ENCODE results near the gene NALF2.

The NALF2 gene

DNA sequence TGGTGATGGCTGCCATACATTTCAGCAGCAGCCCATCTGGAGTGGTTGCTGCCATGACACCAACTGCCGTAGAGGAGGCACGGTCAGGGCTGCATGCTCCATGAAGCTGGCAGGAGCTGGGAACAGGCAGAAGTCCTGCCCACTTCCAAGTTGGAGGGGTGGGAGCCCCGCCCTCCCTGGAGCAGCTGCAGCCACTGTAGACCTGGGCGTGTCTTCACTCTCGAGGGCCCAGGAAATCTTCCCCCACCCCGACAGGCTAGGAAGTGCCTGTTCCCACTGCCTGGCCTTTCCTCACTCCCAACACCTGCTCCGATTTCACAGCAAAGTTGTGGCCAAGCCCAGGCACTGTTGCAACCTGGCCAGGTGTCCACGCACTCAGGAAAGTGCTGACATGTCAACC is 42.3 kb downstream of the NALF2 start:
- no peaks in the 10 kb centered on the region for H3K27me3 ChIP-seq (ENCODE audit: insufficient read depth, low read length, poor library complexity, severe bottlenecking)
- H3K9me2 ChIP-seq (replicated peaks; ENCODE audit: low read depth, low read length) = no peaks in the 10 kb centered on the region
- H3K36me3 ChIP-seq (ENCODE audit: insufficient read depth, low read length) = no peaks in the 10 kb centered on the region
- H3K4me2 ChIP-seq (ENCODE audit: low read depth, low read length, poor library complexity, severe bottlenecking) = no peak overlapping the region
- TF ChIP-seq, protein P1, sequence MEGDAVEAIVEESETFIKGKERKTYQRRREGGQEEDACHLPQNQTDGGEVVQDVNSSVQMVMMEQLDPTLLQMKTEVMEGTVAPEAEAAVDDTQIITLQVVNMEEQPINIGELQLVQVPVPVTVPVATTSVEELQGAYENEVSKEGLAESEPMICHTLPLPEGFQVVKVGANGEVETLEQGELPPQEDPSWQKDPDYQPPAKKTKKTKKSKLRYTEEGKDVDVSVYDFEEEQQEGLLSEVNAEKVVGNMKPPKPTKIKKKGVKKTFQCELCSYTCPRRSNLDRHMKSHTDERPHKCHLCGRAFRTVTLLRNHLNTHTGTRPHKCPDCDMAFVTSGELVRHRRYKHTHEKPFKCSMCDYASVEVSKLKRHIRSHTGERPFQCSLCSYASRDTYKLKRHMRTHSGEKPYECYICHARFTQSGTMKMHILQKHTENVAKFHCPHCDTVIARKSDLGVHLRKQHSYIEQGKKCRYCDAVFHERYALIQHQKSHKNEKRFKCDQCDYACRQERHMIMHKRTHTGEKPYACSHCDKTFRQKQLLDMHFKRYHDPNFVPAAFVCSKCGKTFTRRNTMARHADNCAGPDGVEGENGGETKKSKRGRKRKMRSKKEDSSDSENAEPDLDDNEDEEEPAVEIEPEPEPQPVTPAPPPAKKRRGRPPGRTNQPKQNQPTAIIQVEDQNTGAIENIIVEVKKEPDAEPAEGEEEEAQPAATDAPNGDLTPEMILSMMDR (conservative IDR thresholded peaks at IDR 0.05; ENCODE audit: low read length) = no peak
- no peak for TF ChIP-seq EZH2phosphoT487 (IDR thresholded peaks at IDR 0.05; ENCODE audit: borderline replicate concordance)
- H3K4me3 ChIP-seq (ENCODE audit: low read length, poor library complexity, severe bottlenecking) = no peak overlapping the region
- no peaks in the 10 kb centered on the region for H4K20me1 ChIP-seq (ENCODE audit: insufficient read depth, low read length, poor library complexity, severe bottlenecking)
- no peaks in the 10 kb centered on the region for H3F3A ChIP-seq (ENCODE audit: low read depth)
- H2AFZ ChIP-seq (ENCODE audit: low read length) = no peak overlapping the region
- H3K79me2 ChIP-seq (ENCODE audit: insufficient read depth, low read length) = no peaks in the 10 kb centered on the region
- no peaks in the 10 kb centered on the region for H3K4me1 ChIP-seq (ENCODE audit: insufficient read depth, low read length, poor library complexity, severe bottlenecking)
- no peaks in the 10 kb centered on the region; the same call in 1 of the 2 replicates for H3K9me3 ChIP-seq (ENCODE audit: insufficient read depth, low read depth, low read length)
- H3K9ac ChIP-seq (ENCODE audit: low read depth, low read length, poor library complexity, severe bottlenecking) = no peak overlapping the region

DNA sequence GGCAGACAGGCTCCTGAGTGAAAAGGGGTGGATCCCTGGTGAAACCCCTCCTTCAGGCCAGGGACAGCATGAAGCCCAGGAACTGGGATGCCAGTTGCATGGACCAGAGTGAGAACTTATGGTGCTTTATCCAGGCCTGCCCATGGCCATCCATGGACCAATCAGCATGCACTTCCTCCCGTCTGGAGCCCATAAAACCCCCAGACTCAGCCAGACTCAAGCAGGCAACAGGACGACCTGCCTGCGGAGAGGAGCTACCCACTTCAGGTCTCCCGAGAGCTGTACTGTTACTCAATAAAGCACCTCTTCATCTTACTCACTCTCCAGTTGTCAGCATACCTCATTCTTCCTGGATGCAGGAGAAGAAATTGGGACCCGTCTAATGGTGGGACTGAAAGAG is 42.9 kb downstream of the NALF2 start:
- H3K79me2 ChIP-seq (ENCODE audit: insufficient read depth, low read length) = no peaks in the 10 kb centered on the region
- H2AFZ ChIP-seq (ENCODE audit: low read length) = no peak overlapping the region
- H3F3A ChIP-seq (ENCODE audit: low read depth) = no peaks in the 10 kb centered on the region
- no peaks in the 10 kb centered on the region for H4K20me1 ChIP-seq (ENCODE audit: insufficient read depth, low read length, poor library complexity, severe bottlenecking)
- H3K9me3 ChIP-seq (ENCODE audit: insufficient read depth, low read depth, low read length) = no peaks in the 10 kb centered on the region; the same call in 1 of the 2 replicates
- H3K36me3 ChIP-seq (ENCODE audit: insufficient read depth, low read length) = no peaks in the 10 kb centered on the region
- no peaks in the 10 kb centered on the region for H3K27me3 ChIP-seq (ENCODE audit: insufficient read depth, low read length, poor library complexity, severe bottlenecking)
- TF ChIP-seq EZH2phosphoT487 (IDR thresholded peaks at IDR 0.05; ENCODE audit: borderline replicate concordance) = no peak
- TF ChIP-seq, protein P1 (conservative IDR thresholded peaks at IDR 0.05; ENCODE audit: low read length) = no peak
- H3K9ac ChIP-seq (ENCODE audit: low read depth, low read length, poor library complexity, severe bottlenecking) = no peak overlapping the region
- H3K4me1 ChIP-seq (ENCODE audit: insufficient read depth, low read length, poor library complexity, severe bottlenecking) = no peaks in the 10 kb centered on the region
- H3K4me3 ChIP-seq (ENCODE audit: low read length, poor library complexity, severe bottlenecking) = no peak overlapping the region
- no peak overlapping the region for H3K4me2 ChIP-seq (ENCODE audit: low read depth, low read length, poor library complexity, severe bottlenecking)
- H3K9me2 ChIP-seq (replicated peaks; ENCODE audit: low read depth, low read length) = no peaks in the 10 kb centered on the region

DNA sequence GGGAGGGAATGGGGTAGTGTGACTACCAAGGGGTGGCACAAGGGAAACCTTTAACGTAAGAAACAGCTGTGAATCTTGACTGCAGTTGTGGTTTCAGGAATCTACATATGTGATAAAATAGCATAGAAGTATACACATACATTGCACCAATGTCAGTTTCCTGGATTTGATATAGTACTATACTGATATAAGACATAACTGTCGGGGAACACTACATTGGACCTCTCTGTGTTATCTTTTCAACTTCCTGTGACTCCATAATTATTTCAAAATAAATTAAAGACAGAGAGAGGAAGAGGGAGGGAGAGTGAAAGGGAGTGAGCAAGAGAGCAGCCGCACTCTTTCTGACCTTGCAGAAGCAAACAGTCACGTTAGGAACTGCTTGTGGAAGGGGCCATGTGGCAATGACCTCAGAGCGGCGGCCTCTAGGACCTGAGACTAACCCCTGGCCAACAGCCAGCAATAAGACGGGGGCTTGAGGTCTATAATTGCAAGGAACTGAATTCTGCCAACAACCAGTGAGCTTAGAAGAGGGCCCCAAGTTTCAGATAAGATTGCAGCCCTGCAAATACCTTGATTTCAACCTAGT is 47.4 kb downstream of the NALF2 start:
- Histone ChIP-seq H2AFZ (ENCODE audit: low read length) (no peak overlapping the region), H3F3A (ENCODE audit: low read depth) (no peaks in the 10 kb centered on the region), H3K36me3 (ENCODE audit: insufficient read depth, low read length) (no peaks in the 10 kb centered on the region), H3K9me2 (replicated peaks; ENCODE audit: low read depth, low read length) (no peaks in the 10 kb centered on the region), H3K4me2 (ENCODE audit: low read depth, low read length, poor library complexity, severe bottlenecking) (no peak overlapping the region), H3K9me3 (ENCODE audit: insufficient read depth, low read depth, low read length) (no peaks in the 10 kb centered on the region; the same call in 1 of the 2 replicates), H3K9ac (ENCODE audit: low read depth, low read length, poor library complexity, severe bottlenecking) (no peak overlapping the region), H3K27me3 (ENCODE audit: insufficient read depth, low read length, poor library complexity, severe bottlenecking) (no peaks in the 10 kb centered on the region), H3K4me3 (ENCODE audit: low read length, poor library complexity, severe bottlenecking) (no peak overlapping the region), H4K20me1 (ENCODE audit: insufficient read depth, low read length, poor library complexity, severe bottlenecking) (no peaks in the 10 kb centered on the region), H3K4me1 (ENCODE audit: insufficient read depth, low read length, poor library complexity, severe bottlenecking) (no peaks in the 10 kb centered on the region), H3K79me2 (ENCODE audit: insufficient read depth, low read length) (no peaks in the 10 kb centered on the region)
- no peak for TF ChIP-seq EZH2phosphoT487 (IDR thresholded peaks at IDR 0.05; ENCODE audit: borderline replicate concordance)
- TF ChIP-seq, protein P1 (conservative IDR thresholded peaks at IDR 0.05; ENCODE audit: low read length) = no peak

Data from Loucy (cell line).